HG02763 (cell line): Measurements from ENCODE around the gene MFSD6.
"Not testable (repeated sequence)": the region's sequence is repeated elsewhere in the genome, so short reads cannot be mapped to it uniquely, and the experiment has no call there.

Source experiments
- ATAC-seq: cut with Tn5 transposase; IDR thresholded peaks from one replicate; pipeline ENCODE4 v1.9.1; 2021; ENCODE audit warnings: mild to moderate bottlenecking, moderate library complexity; ENCODE audit not compliant: unreplicated experiment

MFSD6 gene

GRCh38 chr2:190458352-190459107 is 50.4 kb downstream of the MFSD6 start:
- ATAC-seq, result no peak

GRCh38 chr2:190459881-190460280 is 51.7 kb downstream of the MFSD6 start:
- no peak for ATAC-seq

GRCh38 chr2:190460487-190460886 is 52.3 kb downstream of the MFSD6 start:
- no peak for ATAC-seq

- no peak for ATAC-seq
These were observed 54.0 kb downstream of the MFSD6 start for GRCh38 chr2:190462181-190462580.

- ATAC-seq, result no peak
These were observed 54.5 kb downstream of the MFSD6 start for GRCh38 chr2:190462611-190463010.

GRCh38 chr2:190465060-190465459 is 56.9 kb downstream of the MFSD6 start:
- peak; percentile 50 for ATAC-seq

- ATAC-seq, result no peak
These were observed 58.8 kb downstream of the MFSD6 start for GRCh38 chr2:190466819-190467446.

GRCh38 chr2:190467575-190468083 is 59.5 kb downstream of the MFSD6 start:
- peak; percentile 34 for ATAC-seq

- ATAC-seq, result not testable (repeated sequence)
These were observed 60.2 kb downstream of the MFSD6 start for GRCh38 chr2:190468354-190468753.

GRCh38 chr2:190468814-190469569 is 60.8 kb downstream of the MFSD6 start:
- ATAC-seq, result peak; percentile 48

GRCh38 chr2:190469771-190470170 is 61.6 kb downstream of the MFSD6 start:
- ATAC-seq, result no peak

GRCh38 chr2:190470256-190470826 is 62.2 kb downstream of the MFSD6 start:
- no peak for ATAC-seq

- no peak for ATAC-seq
These were observed 69.7 kb downstream of the MFSD6 start for GRCh38 chr2:190477661-190478454.

- no peak for ATAC-seq
These were observed 70.5 kb downstream of the MFSD6 start for GRCh38 chr2:190478572-190479195.

- no peak for ATAC-seq
These were observed 73.2 kb downstream of the MFSD6 start for GRCh38 chr2:190481339-190481738.

GRCh38 chr2:190482451-190482850 is 74.3 kb downstream of the MFSD6 start:
- no peak for ATAC-seq

GRCh38 chr2:190486037-190486623 is 78.0 kb downstream of the MFSD6 start:
- ATAC-seq, result no peak

- ATAC-seq, result no peak
These were observed 80.5 kb downstream of the MFSD6 start for GRCh38 chr2:190488516-190489233.

- ATAC-seq, result no peak
These were observed 81.3 kb downstream of the MFSD6 start for GRCh38 chr2:190489475-190489874.
